GM23338 (cell line): ENCODE measurements around the gene LRP1B.

Experiments used
- CREB1 ChIP-seq: fragments of 250-450 bp; sonication (Bioruptor Pico); IDR thresholded peaks from 2 replicates; pipeline ENCODE4 v1.5.0; 2020; ENCODE audit warnings: low read depth, mild to moderate bottlenecking, moderate library complexity
- ETS1 ChIP-seq: IDR thresholded peaks from 2 replicates; pipeline ENCODE4 v1.6.1; 2016; ENCODE audit warnings: antibody characterized with exemption
- EZH2 ChIP-seq: fragments of 200-600 bp; sonication (generic); IDR thresholded peaks from one replicate; pipeline ENCODE4 v1.8.0; 2017; ENCODE audit warnings: antibody characterized with exemption, mild to moderate bottlenecking, low read depth; ENCODE audit not compliant: unreplicated experiment
- EZH2phosphoT487 ChIP-seq: fragments of 200-600 bp; sonication (generic); IDR thresholded peaks from one replicate; pipeline ENCODE4 v1.8.1; 2018; ENCODE audit warnings: antibody characterized with exemption; ENCODE audit not compliant: unreplicated experiment
- JUNB ChIP-seq: IDR thresholded peaks from one replicate; pipeline ENCODE4 v1.6.1; 2016; ENCODE audit warnings: antibody characterized with exemption; ENCODE audit not compliant: unreplicated experiment
- POLR2AphosphoS5 ChIP-seq: IDR thresholded peaks from 2 replicates; pipeline ENCODE4 v1.6.1; 2016; ENCODE audit warnings: antibody characterized with exemption, low read depth
- REST ChIP-seq: IDR thresholded peaks from one replicate; pipeline ENCODE4 v1.6.1; 2018; ENCODE audit warnings: antibody characterized with exemption; ENCODE audit not compliant: unreplicated experiment
- STAT1 ChIP-seq: IDR thresholded peaks from one replicate; pipeline ENCODE4 v1.6.1; 2016; ENCODE audit warnings: antibody characterized with exemption; ENCODE audit not compliant: unreplicated experiment
- ZNF114 ChIP-seq: fragments of 250-450 bp; sonication (Bioruptor Pico); IDR thresholded peaks from 2 replicates; pipeline ENCODE4 v1.5.0; 2020; ENCODE audit warnings: mild to moderate bottlenecking, moderate library complexity
- TF ChIP-seq, protein P1 (sequence below), 2 experiments: fragments of 200-600 bp in 1 of 2; sonication (generic) in 1 of 2; conservative IDR thresholded peaks; 2 replicates each; pipeline versions ENCODE4 v1.5.1 to v1.6.1; 2016 to 2017; ENCODE audit warnings: antibody characterized with exemption in 2 of 2, low read depth in 2 of 2, mild to moderate bottlenecking in 2 of 2, moderate library complexity in 1 of 2
- TF ChIP-seq, protein P2 (sequence below): fragments of 250-450 bp; sonication (Bioruptor Pico); IDR thresholded peaks from 2 replicates; pipeline ENCODE4 v1.5.0; 2020; ENCODE audit warnings: mild to moderate bottlenecking, moderate library complexity

DNA sequence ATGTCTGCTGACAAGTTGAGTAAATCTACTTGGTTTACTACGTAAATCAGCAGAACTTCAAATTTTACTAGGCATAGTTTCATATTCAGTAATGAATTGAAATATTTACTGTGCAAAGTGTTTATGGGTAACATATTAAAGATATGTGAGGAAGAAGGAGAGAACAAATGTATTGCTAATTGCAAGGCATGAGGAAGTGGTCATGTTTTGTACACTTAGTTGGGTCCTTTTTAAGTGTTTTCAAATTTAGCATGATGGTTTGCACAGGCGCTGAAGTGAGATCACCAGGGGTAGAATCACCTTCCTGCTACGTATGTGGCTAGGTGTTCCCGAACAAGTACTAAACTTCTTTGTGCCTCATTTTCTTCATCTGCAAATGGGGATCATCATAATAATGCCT is 1534.4 kb downstream of the LRP1B start:
- TF ChIP-seq, protein P1, sequence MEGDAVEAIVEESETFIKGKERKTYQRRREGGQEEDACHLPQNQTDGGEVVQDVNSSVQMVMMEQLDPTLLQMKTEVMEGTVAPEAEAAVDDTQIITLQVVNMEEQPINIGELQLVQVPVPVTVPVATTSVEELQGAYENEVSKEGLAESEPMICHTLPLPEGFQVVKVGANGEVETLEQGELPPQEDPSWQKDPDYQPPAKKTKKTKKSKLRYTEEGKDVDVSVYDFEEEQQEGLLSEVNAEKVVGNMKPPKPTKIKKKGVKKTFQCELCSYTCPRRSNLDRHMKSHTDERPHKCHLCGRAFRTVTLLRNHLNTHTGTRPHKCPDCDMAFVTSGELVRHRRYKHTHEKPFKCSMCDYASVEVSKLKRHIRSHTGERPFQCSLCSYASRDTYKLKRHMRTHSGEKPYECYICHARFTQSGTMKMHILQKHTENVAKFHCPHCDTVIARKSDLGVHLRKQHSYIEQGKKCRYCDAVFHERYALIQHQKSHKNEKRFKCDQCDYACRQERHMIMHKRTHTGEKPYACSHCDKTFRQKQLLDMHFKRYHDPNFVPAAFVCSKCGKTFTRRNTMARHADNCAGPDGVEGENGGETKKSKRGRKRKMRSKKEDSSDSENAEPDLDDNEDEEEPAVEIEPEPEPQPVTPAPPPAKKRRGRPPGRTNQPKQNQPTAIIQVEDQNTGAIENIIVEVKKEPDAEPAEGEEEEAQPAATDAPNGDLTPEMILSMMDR (conservative IDR thresholded peaks at IDR 0.05; ENCODE audit: low read depth in 2 of 2): no peak
- TF ChIP-seq POLR2AphosphoS5 (no peak), STAT1 (no peak), CREB1 (no peak), REST (no peak), ETS1 (no peak), ZNF114 (CRISPR knock-in tag) (no peak), EZH2phosphoT487 (no peak), EZH2 (no peak), JUNB (no peak)
- TF ChIP-seq, protein P2, sequence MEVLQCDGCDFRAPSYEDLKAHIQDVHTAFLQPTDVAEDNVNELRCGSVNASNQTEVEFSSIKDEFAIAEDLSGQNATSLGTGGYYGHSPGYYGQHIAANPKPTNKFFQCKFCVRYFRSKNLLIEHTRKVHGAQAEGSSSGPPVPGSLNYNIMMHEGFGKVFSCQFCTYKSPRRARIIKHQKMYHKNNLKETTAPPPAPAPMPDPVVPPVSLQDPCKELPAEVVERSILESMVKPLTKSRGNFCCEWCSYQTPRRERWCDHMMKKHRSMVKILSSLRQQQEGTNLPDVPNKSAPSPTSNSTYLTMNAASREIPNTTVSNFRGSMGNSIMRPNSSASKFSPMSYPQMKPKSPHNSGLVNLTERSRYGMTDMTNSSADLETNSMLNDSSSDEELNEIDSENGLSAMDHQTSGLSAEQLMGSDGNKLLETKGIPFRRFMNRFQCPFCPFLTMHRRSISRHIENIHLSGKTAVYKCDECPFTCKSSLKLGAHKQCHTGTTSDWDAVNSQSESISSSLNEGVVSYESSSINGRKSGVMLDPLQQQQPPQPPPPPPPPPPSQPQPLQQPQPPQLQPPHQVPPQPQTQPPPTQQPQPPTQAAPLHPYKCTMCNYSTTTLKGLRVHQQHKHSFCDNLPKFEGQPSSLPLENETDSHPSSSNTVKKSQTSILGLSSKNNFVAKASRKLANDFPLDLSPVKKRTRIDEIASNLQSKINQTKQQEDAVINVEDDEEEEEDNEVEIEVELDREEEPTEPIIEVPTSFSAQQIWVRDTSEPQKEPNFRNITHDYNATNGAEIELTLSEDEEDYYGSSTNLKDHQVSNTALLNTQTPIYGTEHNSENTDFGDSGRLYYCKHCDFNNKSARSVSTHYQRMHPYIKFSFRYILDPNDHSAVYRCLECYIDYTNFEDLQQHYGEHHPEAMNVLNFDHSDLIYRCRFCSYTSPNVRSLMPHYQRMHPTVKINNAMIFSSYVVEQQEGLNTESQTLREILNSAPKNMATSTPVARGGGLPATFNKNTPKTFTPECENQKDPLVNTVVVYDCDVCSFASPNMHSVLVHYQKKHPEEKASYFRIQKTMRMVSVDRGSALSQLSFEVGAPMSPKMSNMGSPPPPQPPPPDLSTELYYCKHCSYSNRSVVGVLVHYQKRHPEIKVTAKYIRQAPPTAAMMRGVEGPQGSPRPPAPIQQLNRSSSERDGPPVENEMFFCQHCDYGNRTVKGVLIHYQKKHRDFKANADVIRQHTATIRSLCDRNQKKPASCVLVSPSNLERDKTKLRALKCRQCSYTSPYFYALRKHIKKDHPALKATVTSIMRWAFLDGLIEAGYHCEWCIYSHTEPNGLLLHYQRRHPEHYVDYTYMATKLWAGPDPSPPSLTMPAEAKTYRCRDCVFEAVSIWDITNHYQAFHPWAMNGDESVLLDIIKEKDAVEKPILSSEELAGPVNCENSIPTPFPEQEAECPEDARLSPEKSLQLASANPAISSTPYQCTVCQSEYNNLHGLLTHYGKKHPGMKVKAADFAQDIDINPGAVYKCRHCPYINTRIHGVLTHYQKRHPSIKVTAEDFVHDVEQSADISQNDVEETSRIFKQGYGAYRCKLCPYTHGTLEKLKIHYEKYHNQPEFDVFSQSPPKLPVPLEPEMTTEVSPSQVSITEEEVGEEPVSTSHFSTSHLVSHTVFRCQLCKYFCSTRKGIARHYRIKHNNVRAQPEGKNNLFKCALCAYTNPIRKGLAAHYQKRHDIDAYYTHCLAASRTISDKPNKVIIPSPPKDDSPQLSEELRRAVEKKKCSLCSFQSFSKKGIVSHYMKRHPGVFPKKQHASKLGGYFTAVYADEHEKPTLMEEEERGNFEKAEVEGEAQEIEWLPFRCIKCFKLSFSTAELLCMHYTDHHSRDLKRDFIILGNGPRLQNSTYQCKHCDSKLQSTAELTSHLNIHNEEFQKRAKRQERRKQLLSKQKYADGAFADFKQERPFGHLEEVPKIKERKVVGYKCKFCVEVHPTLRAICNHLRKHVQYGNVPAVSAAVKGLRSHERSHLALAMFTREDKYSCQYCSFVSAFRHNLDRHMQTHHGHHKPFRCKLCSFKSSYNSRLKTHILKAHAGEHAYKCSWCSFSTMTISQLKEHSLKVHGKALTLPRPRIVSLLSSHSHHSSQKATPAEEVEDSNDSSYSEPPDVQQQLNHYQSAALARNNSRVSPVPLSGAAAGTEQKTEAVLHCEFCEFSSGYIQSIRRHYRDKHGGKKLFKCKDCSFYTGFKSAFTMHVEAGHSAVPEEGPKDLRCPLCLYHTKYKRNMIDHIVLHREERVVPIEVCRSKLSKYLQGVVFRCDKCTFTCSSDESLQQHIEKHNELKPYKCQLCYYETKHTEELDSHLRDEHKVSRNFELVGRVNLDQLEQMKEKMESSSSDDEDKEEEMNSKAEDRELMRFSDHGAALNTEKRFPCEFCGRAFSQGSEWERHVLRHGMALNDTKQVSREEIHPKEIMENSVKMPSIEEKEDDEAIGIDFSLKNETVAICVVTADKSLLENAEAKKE (CRISPR knock-in tag): no peak
